ENCODE data around the gene TOX2. TPM values are rescaled to one million over a fixed set of nuclear protein-coding genes. Genes with fewer than 3 reads are reported as not detected.

TOX2 gene
- total RNA-seq, 2 donors from 2014 or later, result 8.8 to 52.8 TPM

DNA sequence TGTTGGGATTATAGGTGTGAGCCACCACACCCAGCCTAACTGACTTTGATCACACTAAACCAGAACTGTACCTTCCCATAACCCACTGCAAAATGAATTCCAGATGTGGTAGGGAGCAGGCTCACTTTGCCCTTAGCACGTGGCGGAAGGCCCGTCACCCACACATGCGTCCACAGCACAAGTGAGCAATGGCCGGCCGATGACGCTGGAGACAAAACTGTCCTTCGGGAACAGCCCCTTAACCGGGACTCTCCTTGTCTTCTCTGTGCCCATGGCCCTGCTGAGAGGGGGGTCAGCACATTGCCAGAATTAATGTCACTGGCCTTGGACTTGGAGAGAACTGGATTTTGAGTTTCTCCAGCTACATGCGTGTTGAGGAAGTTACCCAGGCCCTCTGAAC, 107.2 kb downstream of the TOX2 start:
- H3K4me1 ChIP-seq (replicated peaks), result no peaks in the 10 kb centered on the region
- TF ChIP-seq POLR2AphosphoS5 (IDR thresholded peaks at IDR 0.05) (no peak), POLR2A (IDR thresholded peaks at IDR 0.05) (no peak)
- TF ChIP-seq, protein P1, sequence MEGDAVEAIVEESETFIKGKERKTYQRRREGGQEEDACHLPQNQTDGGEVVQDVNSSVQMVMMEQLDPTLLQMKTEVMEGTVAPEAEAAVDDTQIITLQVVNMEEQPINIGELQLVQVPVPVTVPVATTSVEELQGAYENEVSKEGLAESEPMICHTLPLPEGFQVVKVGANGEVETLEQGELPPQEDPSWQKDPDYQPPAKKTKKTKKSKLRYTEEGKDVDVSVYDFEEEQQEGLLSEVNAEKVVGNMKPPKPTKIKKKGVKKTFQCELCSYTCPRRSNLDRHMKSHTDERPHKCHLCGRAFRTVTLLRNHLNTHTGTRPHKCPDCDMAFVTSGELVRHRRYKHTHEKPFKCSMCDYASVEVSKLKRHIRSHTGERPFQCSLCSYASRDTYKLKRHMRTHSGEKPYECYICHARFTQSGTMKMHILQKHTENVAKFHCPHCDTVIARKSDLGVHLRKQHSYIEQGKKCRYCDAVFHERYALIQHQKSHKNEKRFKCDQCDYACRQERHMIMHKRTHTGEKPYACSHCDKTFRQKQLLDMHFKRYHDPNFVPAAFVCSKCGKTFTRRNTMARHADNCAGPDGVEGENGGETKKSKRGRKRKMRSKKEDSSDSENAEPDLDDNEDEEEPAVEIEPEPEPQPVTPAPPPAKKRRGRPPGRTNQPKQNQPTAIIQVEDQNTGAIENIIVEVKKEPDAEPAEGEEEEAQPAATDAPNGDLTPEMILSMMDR (IDR thresholded peaks at IDR 0.05), result no peak
- 98% methylated on average over 10 of the region's 10 CpGs for WGBS
- no peak overlapping the region for H3K4me3 ChIP-seq
- no peak for DNase-seq (ENCODE audit: low spot score)
- intact Hi-C loops (cut with DNase I), result no loop called here
- H3K9me3 ChIP-seq, result no peaks in the 10 kb centered on the region
- H3K27ac ChIP-seq, result no peak overlapping the region
- no peaks in the 10 kb centered on the region for H3K36me3 ChIP-seq
- no peaks in the 10 kb centered on the region for H3K27me3 ChIP-seq (replicated peaks; ENCODE audit: insufficient read depth)

DNA sequence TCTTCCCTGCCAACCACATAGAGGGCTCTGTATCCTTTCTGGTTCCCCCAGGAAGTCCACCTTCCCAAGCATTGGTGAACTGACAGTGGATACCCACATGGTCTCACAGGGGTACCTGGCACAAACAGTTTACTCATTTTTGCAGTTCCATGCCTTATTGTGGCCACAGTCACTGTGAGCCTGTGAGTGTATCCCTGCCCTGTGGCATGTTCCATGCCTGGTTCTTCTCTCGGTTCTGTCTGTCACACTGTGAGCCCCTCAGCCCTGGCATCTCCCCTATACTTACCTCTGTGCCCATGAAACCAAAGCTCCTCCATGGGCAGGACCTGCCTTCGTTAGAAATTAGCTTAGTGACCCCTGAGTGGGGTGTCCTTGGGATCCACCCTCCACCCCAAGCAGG, 107.8 kb downstream of the TOX2 start:
- Histone ChIP-seq H3K36me3 (no peaks in the 10 kb centered on the region), H3K4me3 (no peak overlapping the region), H3K9me3 (no peaks in the 10 kb centered on the region), H3K27ac (no peak overlapping the region), H3K27me3 (replicated peaks; ENCODE audit: insufficient read depth) (no peaks in the 10 kb centered on the region), H3K4me1 (replicated peaks) (no peaks in the 10 kb centered on the region)
- DNase-seq (ENCODE audit: low spot score), result no peak
- WGBS, result 97% methylated on average over 2 of the region's 2 CpGs
- intact Hi-C loops (cut with DNase I), result no loop called here
- no peak for TF ChIP-seq POLR2AphosphoS5 (IDR thresholded peaks at IDR 0.05)
- TF ChIP-seq, protein P1 (IDR thresholded peaks at IDR 0.05), result no peak
- TF ChIP-seq POLR2A (IDR thresholded peaks at IDR 0.05), result no peak

GRCh38 chr20:44023515-44024371, 109.1 kb downstream of the TOX2 start:
- Histone ChIP-seq H3K27ac (no peak overlapping the region), H3K9me3 (no peaks in the 10 kb centered on the region), H3K4me3 (no peak overlapping the region), H3K36me3 (no peaks in the 10 kb centered on the region), H3K4me1 (replicated peaks) (no peaks in the 10 kb centered on the region), H3K27me3 (replicated peaks; ENCODE audit: insufficient read depth) (no peaks in the 10 kb centered on the region)
- 82% methylated on average over 9 of the region's 10 CpGs for WGBS
- intact Hi-C loops (cut with DNase I), result no loop called here
- DNase-seq (ENCODE audit: low spot score), result no peak
- no peak for TF ChIP-seq POLR2AphosphoS5 (IDR thresholded peaks at IDR 0.05)
- TF ChIP-seq, protein P1 (IDR thresholded peaks at IDR 0.05), result no peak
- TF ChIP-seq POLR2A (IDR thresholded peaks at IDR 0.05), result no peak

- Histone ChIP-seq H3K4me3 (no peak overlapping the region), H3K27ac (no peak overlapping the region), H3K4me1 (replicated peaks) (no peaks in the 10 kb centered on the region), H3K36me3 (no peaks in the 10 kb centered on the region), H3K9me3 (no peaks in the 10 kb centered on the region), H3K27me3 (replicated peaks; ENCODE audit: insufficient read depth) (no peaks in the 10 kb centered on the region)
- 73% methylated on average over 7 of the region's 7 CpGs for WGBS
- intact Hi-C loops (cut with DNase I), result no loop called here
- no peak for DNase-seq (ENCODE audit: low spot score)
- TF ChIP-seq POLR2AphosphoS5 (IDR thresholded peaks at IDR 0.05) (no peak), POLR2A (IDR thresholded peaks at IDR 0.05) (no peak)
- TF ChIP-seq, protein P1 (IDR thresholded peaks at IDR 0.05), result no peak
These were observed 110.3 kb downstream of the TOX2 start for GRCh38 chr20:44024820-44025580.

All from prostate gland (tissue), 2 donors.